ENCODE data around the gene SHF. TPM values are rescaled to one million over a fixed set of nuclear protein-coding genes. Genes with fewer than 3 reads are reported as not detected.

The SHF gene
- total RNA-seq, 1 donor from 2014 or later: 8.4 TPM

DNA sequence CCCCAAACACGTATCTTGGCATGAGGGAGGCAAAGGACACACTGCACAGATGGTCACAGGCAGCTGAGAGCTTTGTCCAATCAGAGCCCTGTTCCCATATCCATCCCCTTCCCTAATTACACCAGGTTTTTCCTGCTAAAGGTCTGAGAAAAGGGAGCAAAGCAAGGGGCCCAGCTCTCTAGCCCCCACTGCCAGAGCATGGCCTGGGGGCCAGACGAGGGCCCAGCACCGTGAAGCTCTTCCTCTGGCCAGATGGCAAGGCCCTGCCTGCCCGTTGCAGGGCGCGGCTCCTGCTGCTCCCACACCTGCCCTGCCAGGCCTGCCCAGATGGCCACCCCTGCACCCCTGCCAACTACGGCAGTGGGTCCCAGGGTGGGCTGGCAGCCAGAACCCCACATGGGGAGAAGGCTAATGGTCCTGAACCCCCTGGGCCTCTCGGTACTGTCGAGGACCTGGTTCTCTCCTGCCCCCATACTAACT is 3.2 kb downstream of the SHF start:
- Histone ChIP-seq H3K4me1 (ENCODE audit: control insufficient read depth in 3 of 3, insufficient read depth in 3 of 3, low read length in 3 of 3) (peaks cover 15 to 23% (median 18%) of the 10 kb centered on the region in 3 donors), H3K9ac (ENCODE audit: low read depth in 1 of 3, low read length in 3 of 3) (no peak overlapping the region), H3K4me3 (ENCODE audit: low read length in 3 of 3) (no peak overlapping the region), H3K27me3 (ENCODE audit: control insufficient read depth in 3 of 3, insufficient read depth in 3 of 3, low read length in 3 of 3) (peaks cover 0 to 8% (median 7%) of the 10 kb centered on the region in 3 donors), H3K27ac (ENCODE audit: low read depth, low read length) (no peak overlapping the region), H3K36me3 (ENCODE audit: control insufficient read depth in 3 of 3, insufficient read depth in 3 of 3, low read length in 3 of 3) (no peaks in the 10 kb centered on the region), H3K9me3 (ENCODE audit: control insufficient read depth in 3 of 3, low read length in 3 of 3) (no peaks in the 10 kb centered on the region)

- Histone ChIP-seq H3K9ac (ENCODE audit: low read depth in 1 of 3, low read length in 3 of 3) (no peak overlapping the region), H3K4me1 (ENCODE audit: control insufficient read depth in 3 of 3, insufficient read depth in 3 of 3, low read length in 3 of 3) (peaks cover 13 to 21% (median 15%) of the 10 kb centered on the region in 3 donors)
Observed at GRCh38 chr15:45183511-45183910, 4.3 kb downstream of the SHF start.

GRCh38 chr15:45182996-45183395 is 4.8 kb downstream of the SHF start:
- peaks cover 8 to 16% (median 10%) of the 10 kb centered on the region in 3 donors for H3K4me1 ChIP-seq (ENCODE audit: control insufficient read depth in 3 of 3, insufficient read depth in 3 of 3, low read length in 3 of 3)

More at GRCh38 chr15:45183511-45183910, 4.3 kb downstream of the SHF start:
- Histone ChIP-seq H3K4me3 (ENCODE audit: low read length in 3 of 3) (no peak overlapping the region), H3K9me3 (ENCODE audit: control insufficient read depth in 3 of 3, low read length in 3 of 3) (no peaks in the 10 kb centered on the region), H3K27ac (ENCODE audit: low read depth, low read length) (no peak overlapping the region), H3K36me3 (ENCODE audit: control insufficient read depth in 3 of 3, insufficient read depth in 3 of 3, low read length in 3 of 3) (no peaks in the 10 kb centered on the region), H3K27me3 (ENCODE audit: control insufficient read depth in 3 of 3, insufficient read depth in 3 of 3, low read length in 3 of 3) (peaks cover 0 to 5% (median 5%) of the 10 kb centered on the region in 3 donors)

DNA sequence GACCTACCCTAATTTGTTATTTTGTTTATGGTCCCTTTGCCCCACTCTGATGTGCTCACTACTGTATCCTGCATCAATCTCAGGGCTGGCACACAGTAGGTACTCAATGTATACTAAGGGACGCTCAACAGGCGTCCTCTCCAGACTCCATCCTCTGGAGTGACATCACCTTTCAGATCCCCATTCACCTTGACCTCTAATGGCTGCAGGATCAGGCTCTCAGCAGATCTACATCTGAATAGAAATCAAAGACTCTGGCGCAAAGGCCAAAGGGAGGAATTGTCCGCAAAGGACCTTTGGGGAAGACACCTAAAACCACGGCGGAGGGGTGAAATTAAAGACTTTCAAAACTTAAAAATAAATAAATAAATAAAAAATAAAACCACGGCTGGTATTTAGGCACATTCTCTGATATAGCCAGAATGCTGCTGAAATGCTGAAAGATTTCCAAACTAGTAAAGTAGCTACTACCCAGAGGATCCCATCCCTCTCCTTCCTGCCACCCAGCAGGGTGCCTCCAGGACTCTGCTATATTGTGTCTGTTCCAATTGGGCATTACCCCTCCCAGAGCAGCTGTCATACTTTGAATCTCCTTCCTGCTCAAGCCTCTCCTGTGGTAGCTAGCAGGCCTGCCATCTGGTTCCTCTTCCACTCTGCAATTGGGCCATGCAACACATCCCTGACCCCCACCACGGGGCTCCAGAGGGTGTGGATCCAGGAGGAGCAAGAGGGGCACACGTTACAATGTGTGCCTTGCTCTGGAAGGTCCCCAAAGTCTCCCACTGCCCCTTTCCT is 6.1 kb downstream of the SHF start:
- Histone ChIP-seq H3K4me3 (ENCODE audit: low read length in 3 of 3) (no peak overlapping the region), H3K4me1 (ENCODE audit: control insufficient read depth in 3 of 3, insufficient read depth in 3 of 3, low read length in 3 of 3) (peaks cover 7 to 9% (median 7%) of the 10 kb centered on the region in 3 donors), H3K9ac (ENCODE audit: low read depth in 1 of 3, low read length in 3 of 3) (no peak overlapping the region), H3K9me3 (ENCODE audit: control insufficient read depth in 3 of 3, low read length in 3 of 3) (no peaks in the 10 kb centered on the region), H3K27me3 (ENCODE audit: control insufficient read depth in 3 of 3, insufficient read depth in 3 of 3, low read length in 3 of 3) (no peaks in the 10 kb centered on the region), H3K27ac (ENCODE audit: low read depth, low read length) (no peak overlapping the region), H3K36me3 (ENCODE audit: control insufficient read depth in 3 of 3, insufficient read depth in 3 of 3, low read length in 3 of 3) (no peaks in the 10 kb centered on the region)

More at GRCh38 chr15:45182996-45183395, 4.8 kb downstream of the SHF start:
- Histone ChIP-seq H3K9me3 (ENCODE audit: control insufficient read depth in 3 of 3, low read length in 3 of 3) (no peaks in the 10 kb centered on the region), H3K27ac (ENCODE audit: low read depth, low read length) (no peak overlapping the region), H3K27me3 (ENCODE audit: control insufficient read depth in 3 of 3, insufficient read depth in 3 of 3, low read length in 3 of 3) (peaks cover 0 to under 1% (median under 1%) of the 10 kb centered on the region in 3 donors), H3K36me3 (ENCODE audit: control insufficient read depth in 3 of 3, insufficient read depth in 3 of 3, low read length in 3 of 3) (no peaks in the 10 kb centered on the region), H3K4me3 (ENCODE audit: low read length in 3 of 3) (no peak overlapping the region), H3K9ac (ENCODE audit: low read depth in 1 of 3, low read length in 3 of 3) (no peak overlapping the region)

DNA sequence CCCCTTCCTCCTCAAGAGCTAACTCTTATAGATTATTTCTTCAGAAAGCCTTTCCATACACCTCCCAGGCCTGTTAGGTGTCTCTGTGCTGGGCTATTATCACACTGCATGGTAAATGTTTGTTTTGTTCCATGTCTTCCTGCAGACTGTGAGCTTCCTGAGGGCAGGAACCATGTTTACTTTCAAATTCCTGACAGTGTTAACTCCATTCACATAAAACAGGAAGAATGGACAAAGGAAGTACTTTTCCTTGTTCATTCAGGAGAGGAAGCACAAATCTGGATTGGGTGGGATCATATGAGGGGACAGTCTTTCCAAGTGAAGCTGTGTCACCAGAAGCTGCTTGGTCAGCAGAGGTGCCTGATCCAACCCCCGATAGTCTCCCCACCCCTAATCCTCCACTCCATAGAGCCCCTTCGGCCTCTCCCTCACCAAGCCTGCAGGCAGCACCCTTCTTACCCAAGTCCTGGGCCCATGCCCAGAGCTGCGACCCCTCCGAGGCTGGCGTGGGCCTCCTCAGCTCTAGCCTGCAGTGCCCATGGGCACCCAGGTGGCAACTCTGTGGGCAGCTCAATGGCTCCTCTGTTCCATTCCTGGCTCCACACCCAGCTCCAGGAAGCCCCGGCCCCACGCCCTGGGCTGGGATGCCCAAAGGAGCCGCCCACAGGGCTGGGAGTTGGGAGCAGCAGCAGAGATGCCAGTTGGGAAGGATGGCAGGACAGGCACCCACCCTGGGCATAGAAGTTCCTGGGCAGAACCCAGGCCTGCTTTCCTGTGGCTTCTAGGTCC is 6.9 kb downstream of the SHF start:
- no peak overlapping the region for H3K9ac ChIP-seq (ENCODE audit: low read depth in 1 of 3, low read length in 3 of 3)
- H3K36me3 ChIP-seq (ENCODE audit: control insufficient read depth in 3 of 3, insufficient read depth in 3 of 3, low read length in 3 of 3): no peaks in the 10 kb centered on the region
- no peaks in the 10 kb centered on the region for H3K9me3 ChIP-seq (ENCODE audit: control insufficient read depth in 3 of 3, low read length in 3 of 3)
- H3K4me3 ChIP-seq (ENCODE audit: low read length in 3 of 3): no peak overlapping the region
- H3K4me1 ChIP-seq (ENCODE audit: control insufficient read depth in 3 of 3, insufficient read depth in 3 of 3, low read length in 3 of 3): peaks cover 3 to 4% (median 4%) of the 10 kb centered on the region in 3 donors
- no peaks in the 10 kb centered on the region for H3K27me3 ChIP-seq (ENCODE audit: control insufficient read depth in 3 of 3, insufficient read depth in 3 of 3, low read length in 3 of 3)
- H3K27ac ChIP-seq (ENCODE audit: low read depth, low read length): no peak overlapping the region

- Histone ChIP-seq H3K4me3 (ENCODE audit: low read length in 3 of 3) (no peak overlapping the region), H3K4me1 (ENCODE audit: control insufficient read depth in 3 of 3, insufficient read depth in 3 of 3, low read length in 3 of 3) (peaks cover 0 to 3% (median 2%) of the 10 kb centered on the region in 3 donors), H3K27ac (ENCODE audit: low read depth, low read length) (no peak overlapping the region), H3K36me3 (ENCODE audit: control insufficient read depth in 3 of 3, insufficient read depth in 3 of 3, low read length in 3 of 3) (no peaks in the 10 kb centered on the region), H3K9me3 (ENCODE audit: control insufficient read depth in 3 of 3, low read length in 3 of 3) (no peaks in the 10 kb centered on the region), H3K27me3 (ENCODE audit: control insufficient read depth in 3 of 3, insufficient read depth in 3 of 3, low read length in 3 of 3) (no peaks in the 10 kb centered on the region), H3K9ac (ENCODE audit: low read depth in 1 of 3, low read length in 3 of 3) (no peak overlapping the region)
Observed at GRCh38 chr15:45180201-45180600, 7.6 kb downstream of the SHF start.

- H3K36me3 ChIP-seq (ENCODE audit: control insufficient read depth in 3 of 3, insufficient read depth in 3 of 3, low read length in 3 of 3): peaks cover 0 to 4% (median 0%) of the 10 kb centered on the region in 3 donors
- H3K9me3 ChIP-seq (ENCODE audit: control insufficient read depth in 3 of 3, low read length in 3 of 3): no peaks in the 10 kb centered on the region
- H3K9ac ChIP-seq (ENCODE audit: low read depth in 1 of 3, low read length in 3 of 3): no peak overlapping the region
- peaks cover 0 to 3% (median 2%) of the 10 kb centered on the region in 3 donors for H3K4me1 ChIP-seq (ENCODE audit: control insufficient read depth in 3 of 3, insufficient read depth in 3 of 3, low read length in 3 of 3)
- no peak overlapping the region for H3K27ac ChIP-seq (ENCODE audit: low read depth, low read length)
- H3K4me3 ChIP-seq (ENCODE audit: low read length in 3 of 3): no peak overlapping the region
- no peaks in the 10 kb centered on the region for H3K27me3 ChIP-seq (ENCODE audit: control insufficient read depth in 3 of 3, insufficient read depth in 3 of 3, low read length in 3 of 3)
Observed at GRCh38 chr15:45179221-45179985, 8.4 kb downstream of the SHF start.

DNA sequence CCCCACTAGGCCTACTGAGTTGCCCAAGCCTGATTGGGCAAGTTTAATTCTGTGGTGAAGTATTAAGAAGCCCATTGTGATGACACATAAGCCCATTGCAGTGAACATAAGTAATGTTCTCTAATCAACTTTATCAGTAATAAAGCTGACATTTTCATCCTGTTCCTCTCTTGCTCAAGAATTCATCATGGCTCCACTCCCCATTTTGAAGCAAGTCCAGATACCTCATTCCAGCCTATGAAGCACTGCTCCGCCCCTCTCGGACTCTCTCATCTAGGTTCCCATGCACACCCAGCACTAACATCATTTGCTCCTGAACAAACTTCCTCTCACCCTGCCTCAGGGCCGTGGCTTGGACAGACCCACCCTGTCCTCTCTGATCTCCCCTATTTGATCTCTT is 10.5 kb downstream of the SHF start:
- no peak overlapping the region for H3K9ac ChIP-seq (ENCODE audit: low read depth in 1 of 3, low read length in 3 of 3)
- peaks cover 0 to 3% (median 0%) of the 10 kb centered on the region in 3 donors for H3K4me1 ChIP-seq (ENCODE audit: control insufficient read depth in 3 of 3, insufficient read depth in 3 of 3, low read length in 3 of 3)
- no peaks in the 10 kb centered on the region for H3K9me3 ChIP-seq (ENCODE audit: control insufficient read depth in 3 of 3, low read length in 3 of 3)
- H3K27me3 ChIP-seq (ENCODE audit: control insufficient read depth in 3 of 3, insufficient read depth in 3 of 3, low read length in 3 of 3): no peaks in the 10 kb centered on the region
- H3K4me3 ChIP-seq (ENCODE audit: low read length in 3 of 3): no peak overlapping the region
- H3K27ac ChIP-seq (ENCODE audit: low read depth, low read length): no peak overlapping the region
- H3K36me3 ChIP-seq (ENCODE audit: control insufficient read depth in 3 of 3, insufficient read depth in 3 of 3, low read length in 3 of 3): peaks cover 0 to 8% (median 0%) of the 10 kb centered on the region in 3 donors

DNA sequence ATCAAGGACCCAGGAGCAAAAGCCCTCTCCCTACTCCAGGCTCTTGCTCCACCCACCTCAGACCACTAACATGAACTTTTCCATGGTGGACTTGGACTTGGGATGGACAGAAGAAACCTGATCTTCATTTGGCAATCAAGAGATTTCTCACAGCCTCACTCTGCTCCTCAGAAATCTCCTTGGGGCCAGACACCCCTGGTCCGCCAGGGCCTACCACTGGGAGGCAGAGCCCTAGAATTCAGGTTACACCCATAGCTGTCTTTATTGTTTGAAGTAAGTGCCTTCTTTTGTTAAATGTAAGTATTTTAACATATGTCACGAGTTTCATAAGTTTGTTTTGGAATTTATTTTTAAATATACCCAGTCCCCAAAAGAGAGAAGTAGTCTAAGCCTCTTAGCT is 13.2 kb downstream of the SHF start:
- Histone ChIP-seq H3K36me3 (ENCODE audit: control insufficient read depth in 3 of 3, insufficient read depth in 3 of 3, low read length in 3 of 3) (peaks cover 0 to 9% (median 0%) of the 10 kb centered on the region in 3 donors), H3K4me1 (ENCODE audit: control insufficient read depth in 3 of 3, insufficient read depth in 3 of 3, low read length in 3 of 3) (no peaks in the 10 kb centered on the region), H3K9me3 (ENCODE audit: control insufficient read depth in 3 of 3, low read length in 3 of 3) (no peaks in the 10 kb centered on the region), H3K27ac (ENCODE audit: low read depth, low read length) (no peak overlapping the region), H3K9ac (ENCODE audit: low read depth in 1 of 3, low read length in 3 of 3) (no peak overlapping the region), H3K27me3 (ENCODE audit: control insufficient read depth in 3 of 3, insufficient read depth in 3 of 3, low read length in 3 of 3) (no peaks in the 10 kb centered on the region), H3K4me3 (ENCODE audit: low read length in 3 of 3) (no peak overlapping the region)
